ENCODE results near the gene TEP1. TPM values are rescaled to one million over a fixed set of nuclear protein-coding genes. Genes with fewer than 3 reads are reported as not detected.
A peak's percentile ranks its signal among the peaks of the same experiment; 100 is the strongest.
"Not testable (repeated sequence)": the region's sequence is repeated elsewhere in the genome, so short reads cannot be mapped to it uniquely, and the experiment has no call there.

The TEP1 gene
- polyA plus RNA-seq, 12 donors: 12.3 to 23.8 (median 18.8) TPM; not detected in 1

DNA sequence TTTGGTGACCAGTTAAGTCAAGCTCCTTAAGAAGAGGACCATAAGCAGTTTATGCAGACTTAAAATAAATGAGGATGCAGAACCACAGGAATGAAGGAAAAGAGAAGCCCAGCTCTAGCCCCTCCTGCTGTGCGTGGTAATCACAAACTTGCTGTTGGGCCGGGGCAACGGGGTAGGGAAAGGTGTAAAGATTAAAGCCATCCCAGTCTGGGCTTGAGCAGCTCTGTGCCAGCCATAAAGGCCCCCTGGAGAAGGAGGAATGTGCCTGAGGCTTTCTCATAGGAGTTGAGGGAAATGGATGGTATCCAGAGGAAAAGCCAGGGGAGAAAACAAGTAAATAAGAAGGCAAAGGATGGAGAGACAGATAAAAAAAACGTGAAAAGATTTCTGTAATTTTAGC lies 25.1 kb downstream of the TEP1 start:
- DNase-seq: no peak

DNA sequence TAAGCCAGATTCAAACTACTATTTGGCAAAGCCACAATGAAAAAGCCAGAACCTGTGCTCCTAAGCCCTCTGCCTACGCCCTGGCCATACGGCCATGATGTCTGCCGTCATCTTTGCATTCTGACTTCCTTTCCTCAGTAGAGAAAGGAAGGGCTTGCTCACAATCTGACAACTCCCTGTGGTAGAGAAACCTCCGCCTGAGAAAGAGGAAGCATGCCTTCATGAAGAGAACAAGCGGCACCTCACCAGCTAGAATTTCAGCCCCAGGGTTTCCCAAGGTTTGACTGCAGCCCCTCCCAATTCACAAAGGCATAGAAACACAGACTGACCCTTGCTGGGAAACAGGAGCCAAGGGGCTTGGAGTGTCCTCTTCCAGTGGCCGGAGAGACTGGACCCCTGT lies 25.7 kb downstream of the TEP1 start:
- DNase-seq: no peak

DNA sequence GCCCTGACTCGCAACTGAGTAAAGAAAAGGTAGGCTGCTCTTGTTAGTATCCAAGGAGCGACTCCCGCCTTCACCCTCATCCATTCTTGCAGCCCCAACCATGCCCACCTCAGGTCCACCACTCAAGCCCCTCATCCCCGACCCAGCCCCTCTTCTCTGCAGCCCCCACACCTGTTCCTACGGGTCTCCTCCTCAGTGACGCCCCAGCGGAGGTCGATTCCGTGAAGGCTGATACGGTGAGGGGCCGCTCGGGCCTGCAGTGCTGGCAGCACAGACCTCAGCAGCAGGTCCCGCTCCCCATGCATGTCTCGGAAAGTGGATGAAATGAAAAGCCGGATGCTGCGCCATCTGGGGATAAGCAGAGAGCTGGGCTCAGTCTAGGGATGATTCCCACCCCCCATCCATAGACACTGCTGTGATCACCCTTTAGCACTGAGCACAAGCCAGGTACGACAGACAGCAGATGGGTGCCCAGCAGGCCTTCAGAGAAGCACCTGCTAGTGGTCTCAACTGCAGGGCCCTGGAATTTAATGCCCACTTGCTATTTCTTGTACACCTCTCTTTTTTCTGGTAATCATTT lies 26.9 kb downstream of the TEP1 start:
- no peak for DNase-seq

DNA sequence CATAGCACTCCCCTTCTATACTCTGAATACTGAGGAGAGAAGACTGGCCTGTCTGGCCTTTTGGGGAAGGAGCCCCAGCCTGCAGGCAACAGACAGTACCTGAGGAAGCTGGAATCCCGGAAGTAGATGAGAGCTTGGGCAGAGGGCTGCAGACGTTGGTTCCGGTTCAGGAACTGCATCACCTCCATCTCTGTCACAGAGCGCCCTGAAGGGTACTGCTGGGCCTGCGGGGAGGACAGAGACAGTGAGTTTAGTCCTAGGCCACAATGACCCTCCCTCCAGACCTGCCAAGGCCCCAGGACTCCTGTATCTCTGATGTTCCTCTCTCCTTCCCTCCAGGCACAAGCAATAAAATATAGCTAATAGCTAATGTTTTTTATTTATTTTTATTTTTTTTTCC lies 28.4 kb downstream of the TEP1 start:
- no peak for DNase-seq

DNA sequence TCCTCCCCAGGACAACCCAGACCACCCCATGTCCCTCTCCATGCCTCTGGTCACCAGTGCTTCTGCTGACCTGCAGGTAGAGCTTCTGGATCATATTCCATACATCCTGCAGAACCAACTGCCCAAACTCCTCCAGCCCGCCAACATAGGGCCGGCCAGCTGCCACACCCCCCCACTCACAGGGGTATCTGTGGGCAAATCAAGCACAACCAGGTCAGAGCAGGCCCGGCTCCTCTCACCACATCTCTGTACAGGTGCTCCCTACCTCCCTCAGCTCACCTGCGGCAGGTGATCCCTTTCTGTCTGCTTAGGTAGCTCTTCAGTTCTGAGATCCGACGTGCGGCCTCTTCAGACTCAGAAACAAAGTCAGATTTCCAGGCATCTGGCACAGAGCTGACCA lies 29.0 kb downstream of the TEP1 start:
- DNase-seq: no peak

DNA sequence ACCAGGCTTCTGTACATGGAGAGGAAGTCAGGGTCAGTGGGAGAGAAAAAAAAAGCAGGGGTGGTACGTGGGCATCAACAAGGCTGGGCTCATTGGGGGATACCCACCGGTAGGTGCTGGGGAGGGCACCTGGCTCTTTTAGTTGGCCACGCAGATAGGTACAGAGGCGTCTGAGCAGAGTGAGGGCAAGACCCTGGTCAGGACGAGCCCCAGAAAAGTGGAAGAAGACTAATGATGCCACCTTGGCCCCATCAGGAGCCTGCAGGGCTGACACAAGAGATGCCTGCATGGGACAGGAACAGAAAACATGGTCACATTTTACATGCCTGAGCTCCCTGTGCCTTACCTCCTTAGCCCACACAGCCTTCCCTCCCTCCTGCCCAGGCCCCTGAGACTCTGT lies 29.7 kb downstream of the TEP1 start:
- DNase-seq: no peak

DNA sequence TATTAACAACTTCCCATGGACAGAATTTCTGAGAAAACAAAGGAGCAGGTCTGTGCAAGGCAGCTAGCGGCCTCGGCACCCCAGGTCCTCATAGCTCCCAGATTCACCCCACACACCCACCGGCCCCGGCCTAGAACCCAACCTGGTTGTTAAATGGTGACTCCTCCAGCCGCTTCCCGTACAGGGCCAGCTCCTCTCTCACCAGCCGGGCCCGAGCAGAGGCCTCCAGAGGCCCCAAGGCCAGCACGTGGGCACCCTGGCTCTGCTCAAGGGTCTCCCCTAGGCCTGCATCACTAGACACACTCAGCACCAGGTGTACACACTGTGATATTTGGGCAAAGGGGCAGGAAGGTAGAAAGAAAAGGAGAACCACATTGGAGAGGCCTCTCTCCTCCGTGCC lies 30.3 kb downstream of the TEP1 start:
- DNase-seq: no peak

DNA sequence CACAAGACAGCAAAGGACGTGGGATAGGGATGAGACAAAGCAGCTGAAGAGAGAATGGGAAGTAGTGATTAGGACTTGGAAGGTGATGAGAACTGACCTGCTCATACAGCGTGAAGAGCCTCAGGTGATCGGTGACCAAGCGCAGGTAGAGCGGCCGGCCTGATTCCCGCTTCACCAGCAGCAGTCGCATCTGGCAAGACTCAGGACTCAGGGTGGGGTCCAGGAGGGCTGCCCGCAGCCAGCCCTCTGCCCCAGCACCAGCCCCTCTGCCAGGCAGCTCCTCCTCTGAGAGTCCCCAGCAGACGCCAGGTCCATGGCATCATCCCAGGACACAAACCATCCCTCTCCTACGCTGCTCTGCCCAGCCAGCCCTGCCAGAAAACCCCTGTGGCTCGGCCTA lies 30.8 kb downstream of the TEP1 start:
- no peak for DNase-seq

DNA sequence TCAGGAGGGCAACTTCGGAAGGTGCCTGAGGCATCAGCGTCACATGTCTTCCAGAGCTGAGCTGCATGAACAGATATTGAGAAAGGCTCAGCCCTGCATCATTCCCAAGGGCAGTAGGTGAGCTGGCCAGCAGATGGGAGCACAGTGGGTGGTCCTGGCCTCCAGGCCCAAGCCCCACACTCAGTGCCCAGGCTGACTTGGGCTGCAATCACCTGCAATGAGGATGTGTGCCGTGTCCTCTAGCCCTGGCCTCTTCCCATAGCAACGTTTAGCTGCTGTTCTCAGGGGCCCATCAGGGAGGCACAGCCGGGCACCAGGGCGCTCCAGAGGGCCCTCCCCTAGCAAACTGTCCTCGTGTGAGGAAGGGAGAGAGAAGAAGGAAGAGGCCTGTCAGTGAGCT lies 32.0 kb downstream of the TEP1 start:
- no peak for DNase-seq

DNA sequence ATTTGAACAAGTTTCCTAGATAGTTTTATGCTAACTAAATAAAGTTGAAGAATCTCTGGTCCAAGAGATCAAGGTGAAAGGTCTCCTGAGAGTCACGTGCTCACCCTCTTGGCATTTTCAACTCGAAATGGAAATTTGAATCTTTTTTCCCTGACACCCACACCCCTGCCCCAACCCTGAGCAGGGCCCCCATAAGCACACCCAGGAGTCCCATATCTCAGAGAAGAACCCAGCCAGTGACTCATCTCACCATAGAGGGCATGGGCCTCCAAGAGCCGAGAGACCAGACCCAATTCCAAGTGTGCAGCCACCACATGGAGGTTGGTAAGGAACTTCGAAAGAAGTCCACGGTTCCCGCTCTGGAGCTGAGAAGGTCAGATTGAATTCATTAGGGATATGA lies 32.6 kb downstream of the TEP1 start:
- no peak for DNase-seq

DNA sequence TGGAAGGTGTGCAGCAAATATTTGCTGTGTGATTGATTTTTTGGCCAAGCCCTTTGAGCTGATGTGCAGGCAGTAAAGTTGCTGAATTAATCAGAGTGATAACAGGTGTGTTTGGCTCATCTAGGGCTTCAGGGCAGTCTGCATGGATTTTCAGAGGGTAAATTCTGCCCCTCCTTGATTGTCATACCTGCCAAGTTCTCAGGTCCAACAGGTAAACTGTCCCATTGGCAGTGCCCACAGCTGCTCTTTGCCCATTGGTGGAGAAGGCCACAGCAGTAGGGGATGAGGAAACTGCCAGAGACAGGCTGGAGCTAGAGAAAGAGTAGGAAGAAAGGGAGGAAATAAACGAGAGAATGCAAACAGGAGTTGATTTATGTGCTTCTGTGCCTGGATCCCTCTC lies 33.6 kb downstream of the TEP1 start:
- DNase-seq: no peak

DNA sequence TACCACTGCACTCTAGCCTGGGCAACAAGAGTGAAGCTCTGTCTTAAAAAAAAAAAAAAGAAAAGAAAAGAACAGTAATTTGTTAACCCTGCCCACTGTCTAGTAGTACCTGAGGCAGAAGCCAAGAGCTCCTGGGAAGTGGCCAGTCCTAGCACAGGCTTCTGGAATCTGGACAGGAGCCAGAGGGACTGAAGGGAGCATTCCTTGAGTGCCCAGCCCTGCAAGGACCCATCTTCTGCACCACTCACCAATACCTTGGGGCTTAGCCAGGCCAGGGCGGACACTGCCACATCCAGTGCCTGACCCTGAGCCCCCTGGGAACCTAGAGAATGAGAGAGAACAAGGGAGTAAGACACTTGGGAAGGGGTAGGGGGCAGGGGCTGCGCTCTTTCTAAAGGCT lies 36.1 kb downstream of the TEP1 start:
- DNase-seq: no peak

DNA sequence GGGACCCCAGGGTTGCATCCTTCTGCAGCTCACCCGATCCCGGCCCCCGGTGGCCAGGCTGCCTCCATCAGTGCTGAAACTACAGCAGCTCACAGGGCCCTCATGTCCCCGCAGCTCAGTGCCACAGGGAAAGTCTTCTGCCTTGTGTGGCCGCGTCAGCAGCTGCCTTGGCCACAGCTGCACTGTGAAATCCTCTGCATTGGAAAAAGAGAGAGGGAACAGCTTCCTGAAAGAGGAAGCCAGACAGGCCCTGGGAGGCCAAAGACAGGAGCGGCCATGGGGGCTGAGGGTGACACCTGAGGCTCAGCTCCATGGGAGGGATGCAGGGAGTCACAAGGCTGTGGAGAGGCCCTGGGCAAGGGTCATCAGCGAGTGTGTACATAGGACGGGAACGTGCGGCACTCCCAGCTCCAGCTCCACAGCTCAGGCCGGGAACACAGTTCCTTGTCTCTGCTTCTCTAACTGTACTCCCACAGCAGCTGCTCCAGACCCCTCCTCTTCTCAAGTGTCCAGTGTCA lies 37.2 kb downstream of the TEP1 start:
- no peak for DNase-seq

DNA sequence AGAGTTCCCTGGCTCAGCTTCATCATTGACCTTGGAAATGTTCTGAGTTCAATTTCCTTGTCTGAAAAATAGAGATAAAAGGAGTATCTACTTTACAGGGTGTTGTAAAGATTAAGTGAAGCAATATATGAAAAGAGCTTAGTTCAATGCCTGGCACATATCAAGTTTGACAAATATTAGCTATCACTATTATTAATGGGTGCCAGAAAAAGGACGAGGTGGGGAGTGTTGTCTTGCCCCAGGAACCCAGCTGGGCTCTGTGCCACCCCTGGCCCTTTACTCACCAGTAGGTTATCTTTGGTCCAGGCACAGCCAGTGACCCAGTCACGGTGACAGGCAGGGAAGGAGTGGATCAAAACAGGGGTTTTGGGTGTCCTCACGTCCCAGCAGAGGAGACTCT lies 37.8 kb downstream of the TEP1 start:
- DNase-seq: no peak

DNA sequence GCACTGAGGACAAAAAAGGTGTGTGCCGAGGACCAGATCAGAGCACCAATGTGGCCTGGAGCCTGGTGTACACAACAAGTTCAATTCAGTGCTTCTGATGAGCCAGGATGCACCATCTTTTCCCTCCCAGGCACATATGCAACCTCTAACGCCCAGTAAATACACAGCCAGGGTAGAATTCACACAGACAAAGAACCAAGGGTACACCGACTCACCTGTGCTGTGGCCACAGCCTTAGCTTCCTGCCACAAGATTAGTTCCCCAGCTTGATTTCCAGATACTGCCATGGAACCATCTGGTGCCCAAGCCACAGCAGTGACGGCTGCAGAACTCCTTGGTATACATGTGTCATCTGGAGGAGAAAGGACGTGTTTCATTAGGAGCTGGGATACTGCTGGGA lies 40.5 kb downstream of the TEP1 start:
- DNase-seq: no peak

DNA sequence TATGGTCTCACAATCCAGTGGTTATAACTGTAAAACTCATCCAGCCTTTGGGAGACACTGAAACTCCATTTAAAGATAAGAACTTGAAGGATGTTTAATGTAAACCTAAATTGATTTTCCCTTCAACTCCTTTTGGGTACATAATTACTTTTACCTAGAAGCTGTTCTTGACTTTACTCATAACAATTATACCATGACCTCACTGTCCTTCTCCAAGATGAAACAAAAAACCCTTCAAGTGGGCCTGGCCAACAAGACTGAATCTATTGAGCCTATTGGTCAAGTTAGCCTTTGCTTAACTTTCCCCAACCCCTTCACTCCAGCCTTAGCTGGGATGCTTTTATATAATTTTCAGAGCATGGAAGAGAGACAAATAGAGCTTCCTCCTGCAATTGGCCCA lies 47.4 kb downstream of the TEP1 start:
- no peak for DNase-seq

DNA sequence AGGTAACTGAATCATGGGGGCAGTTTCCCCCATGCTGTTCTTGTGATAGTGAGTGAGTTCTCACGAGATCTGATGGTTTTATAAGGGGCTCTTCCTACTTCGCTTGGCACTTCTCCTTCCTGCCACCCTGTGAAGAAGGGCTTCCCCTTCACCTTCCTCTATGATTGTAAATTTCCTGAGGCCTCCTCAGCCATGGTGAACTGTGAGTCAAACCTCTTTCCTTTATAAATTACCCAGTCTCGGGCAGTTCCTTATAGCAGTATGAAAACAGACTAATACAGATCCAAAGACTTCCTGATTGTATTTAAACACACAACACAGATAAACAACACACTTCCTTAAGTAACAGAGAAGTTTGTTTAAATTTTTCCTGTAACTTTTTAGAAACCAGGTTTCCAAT lies 54.8 kb downstream of the TEP1 start:
- not testable (repeated sequence) for DNase-seq

DNA sequence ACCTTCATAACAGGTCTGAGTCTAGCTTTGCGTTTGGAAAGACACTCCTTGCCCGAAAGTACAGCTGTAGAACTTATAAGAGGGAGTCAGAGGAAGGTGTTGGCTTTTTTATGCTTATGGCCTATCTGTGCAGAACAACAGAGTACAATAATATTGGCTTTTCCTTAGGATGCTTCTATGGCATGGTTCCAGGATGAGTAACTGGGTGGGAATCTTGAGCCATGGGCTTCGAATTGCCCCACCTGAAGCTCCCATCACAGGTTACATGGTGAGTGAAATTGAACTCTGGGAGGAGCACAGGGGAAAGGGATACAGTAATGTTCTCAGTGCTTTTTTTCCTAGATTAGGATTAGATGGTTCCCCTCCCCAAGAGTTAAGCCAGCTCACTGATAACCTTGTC lies 56.9 kb downstream of the TEP1 start:
- DNase-seq: no peak

DNA sequence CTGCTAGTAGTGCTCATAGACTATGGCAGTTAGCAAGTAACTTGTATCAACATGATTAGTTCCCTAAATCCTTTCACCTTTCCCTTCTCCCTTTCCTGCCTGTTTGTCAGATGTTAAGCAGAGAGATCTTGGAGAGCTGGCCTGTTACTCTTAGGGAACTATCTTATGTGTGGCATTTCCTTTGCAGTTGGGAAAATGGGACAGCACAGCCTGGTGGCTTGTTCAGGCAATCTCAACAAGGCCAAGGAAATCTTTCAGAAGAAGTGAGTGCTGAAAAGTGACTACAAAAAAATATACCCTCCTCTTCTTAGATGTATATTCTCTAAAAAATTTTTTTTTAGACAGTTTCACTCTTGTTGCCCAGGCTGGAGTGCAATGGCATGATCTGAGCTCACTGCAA lies 62.4 kb downstream of the TEP1 start:
- DNase-seq: no peak

DNA sequence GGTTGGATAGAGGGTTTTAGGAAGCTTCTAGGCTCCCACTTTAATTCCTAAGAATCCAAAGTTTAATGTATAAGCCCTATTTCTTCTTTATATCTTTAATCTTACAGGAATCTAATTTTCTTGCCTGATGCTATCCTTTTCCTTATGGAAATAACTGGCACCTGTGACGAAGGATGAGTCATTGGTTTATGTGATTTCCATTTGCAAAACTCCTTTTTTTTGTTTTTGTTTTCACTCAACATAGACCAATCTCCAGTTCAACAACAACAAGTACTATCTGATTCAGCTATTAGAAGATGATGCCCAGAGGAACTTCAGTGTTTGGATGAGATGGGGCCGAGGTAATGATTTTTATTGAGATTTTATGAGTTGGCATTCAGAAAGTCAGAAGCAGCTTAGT lies 63.0 kb downstream of the TEP1 start:
- no peak for DNase-seq

DNA sequence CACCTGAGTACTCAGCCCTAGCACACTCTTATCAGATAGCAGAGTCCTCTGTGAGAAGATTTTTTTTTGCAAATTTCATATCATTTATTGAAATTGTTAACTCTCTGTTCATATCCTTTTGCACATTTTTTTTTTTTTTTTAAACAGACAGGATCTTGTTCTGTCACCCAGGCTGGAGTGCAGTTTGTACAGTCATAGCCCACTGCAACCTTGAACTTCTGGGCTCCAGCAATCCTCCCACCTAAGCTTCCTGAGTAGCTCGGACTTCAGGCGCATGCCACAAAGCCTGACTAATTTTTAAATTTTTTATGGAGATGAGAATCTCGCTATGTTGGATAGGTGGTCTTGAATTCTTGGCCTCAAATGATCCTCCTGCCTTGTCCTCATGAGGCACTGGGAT lies 65.6 kb downstream of the TEP1 start:
- no peak for DNase-seq

DNA sequence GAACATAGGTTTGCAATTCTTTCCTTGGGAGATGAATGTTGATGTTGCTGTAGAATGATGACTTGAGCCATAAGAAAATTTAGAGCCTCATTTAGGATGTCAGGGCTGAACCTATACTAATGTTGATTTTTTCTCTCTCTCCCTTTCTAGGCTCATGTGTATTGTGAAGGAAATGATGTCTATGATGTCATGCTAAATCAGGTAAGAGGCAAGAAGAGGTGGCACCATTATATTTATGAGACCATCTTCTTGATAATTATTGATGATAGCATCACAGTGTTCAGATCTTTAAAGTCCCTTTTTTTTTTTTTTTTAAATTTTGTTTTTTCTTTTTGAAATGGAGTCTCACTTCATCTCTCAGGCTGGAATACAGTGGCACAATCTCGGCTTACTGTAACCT lies 66.6 kb downstream of the TEP1 start:
- no peak for DNase-seq

DNA sequence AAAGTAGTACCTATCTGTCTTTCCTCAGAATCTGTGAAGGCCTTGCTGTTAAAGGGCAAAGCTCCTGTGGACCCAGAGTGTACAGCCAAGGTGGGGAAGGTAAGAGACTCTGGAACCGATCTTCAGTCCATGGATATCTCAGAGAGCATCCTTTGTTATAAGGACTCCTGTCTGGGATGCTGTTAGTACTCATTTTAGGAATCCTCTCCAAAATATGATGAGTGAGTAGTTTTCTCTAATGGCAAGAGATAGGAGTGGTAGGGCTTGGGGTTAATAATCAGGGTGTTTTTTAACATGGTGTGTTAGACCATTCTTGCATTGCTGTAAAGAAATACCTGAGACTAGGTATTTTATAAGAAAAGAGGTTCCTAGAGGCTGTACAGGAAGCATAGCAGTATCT lies 67.9 kb downstream of the TEP1 start:
- no peak for DNase-seq

DNA sequence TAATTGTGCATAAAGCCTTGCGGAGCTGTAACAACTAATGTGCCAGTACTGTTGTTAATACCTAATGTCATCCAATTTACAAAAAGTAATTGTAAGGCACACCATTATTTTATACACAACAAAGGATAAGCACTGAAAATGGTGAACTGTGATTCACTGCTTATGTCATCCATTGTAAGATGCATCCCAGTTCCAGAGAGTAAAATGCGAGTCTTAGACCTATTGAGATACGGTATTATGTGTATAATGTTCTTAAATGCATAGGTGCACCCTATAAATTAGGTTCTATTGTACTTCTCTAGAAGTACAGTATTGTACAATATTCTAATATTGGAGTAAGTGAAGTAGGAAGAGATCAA lies 69.5 kb downstream of the TEP1 start:
- peak; percentile 23 for DNase-seq
